ENCODE data around the gene ANKRD39. TPM values are rescaled to one million over a fixed set of nuclear protein-coding genes. Genes with fewer than 3 reads are reported as not detected.

The ANKRD39 gene
- total and polyA plus RNA-seq, 9 of the 15 experiments (the other 6 are each of a cell fraction or from before 2014, with no cell fraction given), result 8.2 to 33.1 (median 23.8) TPM

GRCh38 chr2:96821113-96821675, 36.6 kb downstream of the ANKRD39 start:
- peaks cover 53% of the 10 kb centered on the region for H3K79me2 ChIP-seq (ENCODE audit: control insufficient read depth, insufficient read depth, low read length)

More at GRCh38 chr2:96821113-96821675, 36.6 kb downstream of the ANKRD39 start:
- CTCF ChIA-PET (ENCODE audit: low intra/inter-chr PET ratio), result no interaction called here
- Histone ChIP-seq H2AFZ (ENCODE audit: low read depth, low read length) (no peak overlapping the region), H3K9me3 (replicated peaks; ENCODE audit: control insufficient read depth, insufficient read depth, low read depth, low read length) (no peaks in the 10 kb centered on the region), H3K27me3 (ENCODE audit: control insufficient read depth in 2 of 2, insufficient read depth in 2 of 2, low read length in 2 of 2) (no peaks in the 10 kb centered on the region), H3K9me1 (ENCODE audit: control insufficient read depth, insufficient read depth, low read length) (peaks cover 21% of the 10 kb centered on the region), H3K4me3 (no peak overlapping the region), H3K36me3 (ENCODE audit: control insufficient read depth, insufficient read depth, low read length) (peaks cover 60% of the 10 kb centered on the region), H3K4me2 (ENCODE audit: insufficient read depth, low read length) (no peak overlapping the region), H3K27ac (ENCODE audit: extremely low read depth, low read depth, low read length) (no peak overlapping the region), H3K4me1 (replicated peaks in 1 of 2; ENCODE audit: control insufficient read depth in 2 of 2, insufficient read depth in 2 of 2, low read length in 2 of 2) (peaks cover 31 to 42% of the 10 kb centered on the region in 2 experiments), H4K20me1 (replicated peaks; ENCODE audit: control insufficient read depth, insufficient read depth, low read length) (peaks cover 45% of the 10 kb centered on the region), H3K9ac (ENCODE audit: insufficient read depth in 1 of 2, low read depth in 2 of 2, low read length in 2 of 2) (peak overlapping the region in 1 of 2 experiments; percentile 31; a peak in 1 of 4 replicates)
- FAIRE-seq (no peak), ATAC-seq (no peak), DNase-seq (ENCODE audit: extremely low read depth in 1 of 4, low spot score in 3 of 4) (no peak)
- BruUV-seq (replicated peaks), result no TSS peak
- no peak for TF ChIP-seq PBX2 (CRISPR knock-in tag; IDR thresholded peaks at IDR 0.05; ENCODE audit: low read depth)
- TF ChIP-seq PBX2 (tag; conservative IDR thresholded peaks at IDR 0.05; ENCODE audit: low read depth), result peak; percentile 33
- no peak for TF ChIP-seq NR4A1 (CRISPR knock-in tag; IDR thresholded peaks at IDR 0.05)
- no peak for TF ChIP-seq NR4A1 (tag; IDR thresholded peaks at IDR 0.05)
- TF ChIP-seq PPARD (CRISPR knock-in tag; IDR thresholded peaks at IDR 0.05), result no peak
- intact Hi-C loops (cut with micrococcal nuclease), result no loop called here
- WGBS (ENCODE audit: insufficient coverage, low coverage, missing lambda C conversion rate), result 64% methylated on average over 11 of the region's 11 CpGs
- POLR2A ChIA-PET, result interaction anchor here (0.6 to 1.9 kb wide), 4 partner anchors 10 to 19 kb away, joined by 3 to 5 read pairs (median 4); no protein-coding TSS in a partner anchor
- in situ Hi-C loops (cut with MboI), result no loop called here

Measured in K562 (cell line).